Activated gamma-delta T cell (primary cell): ENCODE results near the gene PRSS50.

Experiments used
- DNase-seq: peaks from one replicate; lab custom pipeline; 2025; lab: John Stamatoyannopoulos, UW

Gene PRSS50

DNA sequence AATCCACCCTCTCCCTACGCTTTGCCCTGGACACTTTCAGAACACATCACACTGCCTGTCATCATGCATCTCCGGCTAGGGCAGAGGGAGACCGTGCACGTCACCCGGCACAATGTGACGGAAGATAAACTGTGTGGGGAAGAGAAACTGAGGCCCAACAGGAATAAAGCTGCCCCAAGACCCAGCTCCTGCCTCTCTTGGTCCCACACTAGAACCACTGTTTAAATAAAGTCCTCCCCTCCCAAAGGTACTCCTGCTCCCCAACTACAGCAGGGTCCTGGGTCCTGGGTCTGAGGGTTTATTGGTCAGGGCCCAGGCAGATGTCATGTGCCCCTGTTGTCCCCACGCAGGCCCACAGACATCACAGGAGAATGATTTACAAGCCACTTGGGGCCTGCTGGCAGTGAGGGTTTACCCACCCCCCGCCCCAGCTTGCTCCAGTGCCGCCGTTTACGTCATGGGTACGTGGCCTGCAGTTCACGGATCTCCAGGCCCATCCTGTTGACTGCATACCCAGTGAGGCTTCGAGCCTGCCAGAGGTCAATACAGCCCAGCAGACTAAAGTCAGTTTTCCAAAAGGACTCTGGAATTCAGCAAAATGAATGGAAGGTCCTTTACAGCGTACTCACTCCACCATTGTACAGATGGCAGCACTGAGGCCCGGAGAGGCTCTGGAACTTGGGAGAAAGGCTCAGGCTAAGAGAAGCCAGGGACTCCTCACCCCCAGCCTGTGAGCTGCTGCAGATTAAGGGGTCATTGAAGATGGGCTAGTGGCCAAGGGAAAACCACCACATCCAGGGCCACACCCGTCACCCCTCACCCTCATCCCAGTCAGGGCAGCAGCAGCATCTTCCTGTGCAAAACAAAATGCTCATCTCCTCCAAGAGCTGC lies 47.4 kb downstream of the PRSS50 start:
- DNase-seq: no peak

DNA sequence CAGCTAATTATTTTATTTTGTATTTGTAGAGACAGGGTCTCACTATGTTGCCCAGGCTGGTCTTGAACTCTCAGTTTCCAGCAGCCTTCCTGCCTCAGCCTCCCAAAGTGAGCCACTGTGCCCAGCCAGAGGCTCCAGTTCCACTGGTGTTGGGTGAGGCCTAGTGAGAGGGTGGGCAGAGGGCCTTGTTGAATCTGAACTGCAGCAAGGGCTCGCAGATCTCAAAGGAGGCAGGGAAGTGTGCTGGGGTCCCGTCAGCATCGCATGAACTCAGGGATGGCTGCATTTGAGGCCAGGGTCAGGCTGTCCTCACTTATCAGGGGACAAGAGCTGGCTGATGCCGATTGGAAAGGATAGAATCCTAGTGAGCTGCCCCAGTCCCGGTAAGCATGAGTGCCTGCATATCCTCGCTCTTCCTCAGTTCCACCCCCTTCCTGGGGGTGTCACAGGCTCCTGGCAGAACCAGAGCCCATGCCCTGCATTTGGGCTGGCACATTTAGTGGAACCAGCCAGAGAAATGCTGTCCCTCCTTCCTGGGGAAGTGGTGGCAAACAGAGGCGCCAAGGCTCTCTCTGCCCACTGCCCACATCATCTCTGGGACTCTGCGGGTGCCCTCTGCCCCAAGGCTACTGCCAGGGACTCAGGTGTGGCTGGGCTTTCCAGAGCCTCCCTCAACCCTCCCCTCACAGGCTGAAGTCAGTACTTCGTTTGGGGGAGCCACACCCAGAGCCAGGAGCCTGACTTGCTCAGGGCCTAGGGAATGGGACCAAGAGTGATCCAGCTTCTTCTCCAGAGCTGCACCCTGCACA lies 48.3 kb downstream of the PRSS50 start:
- DNase-seq: no peak

DNA sequence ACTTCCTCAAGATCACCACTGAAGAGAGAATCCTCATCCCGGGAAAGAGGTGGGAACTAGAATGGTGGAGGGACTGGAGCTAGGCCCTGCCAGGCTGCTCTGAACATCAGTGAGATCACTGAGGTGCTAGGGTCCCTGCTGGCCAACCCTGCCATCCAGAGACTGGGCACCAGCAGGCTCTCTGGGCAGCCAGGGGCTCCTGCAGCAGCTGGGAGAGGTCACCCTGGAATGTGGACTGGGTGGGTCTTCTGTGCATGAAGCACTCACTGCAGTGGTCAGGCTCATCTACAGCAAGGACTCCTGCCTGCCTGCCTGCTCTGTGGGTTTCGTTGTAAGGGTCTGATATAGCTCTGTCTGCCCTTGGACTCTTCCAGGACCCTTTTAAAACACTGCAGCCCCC lies 49.1 kb downstream of the PRSS50 start:
- no peak for DNase-seq

GRCh38 chr3:46668116-46668515 lies 49.6 kb downstream of the PRSS50 start:
- DNase-seq: no peak

DNA sequence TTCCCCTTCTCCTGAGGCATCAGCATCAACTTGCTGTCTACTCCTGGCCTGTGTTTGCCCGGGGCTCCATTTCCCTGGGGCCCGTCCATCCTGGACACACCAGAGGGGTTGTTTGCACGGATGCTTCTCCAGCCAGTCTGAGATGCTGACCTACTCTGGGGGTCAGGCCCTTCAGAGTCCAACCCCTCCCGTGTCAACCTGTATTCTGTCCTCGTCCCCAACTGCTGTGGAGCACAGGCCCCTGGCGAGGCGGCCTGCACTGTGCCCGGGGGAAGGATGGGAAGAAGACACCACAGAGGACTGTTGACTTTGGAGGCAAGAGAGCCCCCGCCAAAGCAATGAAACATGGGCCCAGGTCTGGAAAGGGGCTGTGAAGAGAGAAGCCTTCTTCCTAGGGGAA lies 50.0 kb downstream of the PRSS50 start:
- no peak for DNase-seq

DNA sequence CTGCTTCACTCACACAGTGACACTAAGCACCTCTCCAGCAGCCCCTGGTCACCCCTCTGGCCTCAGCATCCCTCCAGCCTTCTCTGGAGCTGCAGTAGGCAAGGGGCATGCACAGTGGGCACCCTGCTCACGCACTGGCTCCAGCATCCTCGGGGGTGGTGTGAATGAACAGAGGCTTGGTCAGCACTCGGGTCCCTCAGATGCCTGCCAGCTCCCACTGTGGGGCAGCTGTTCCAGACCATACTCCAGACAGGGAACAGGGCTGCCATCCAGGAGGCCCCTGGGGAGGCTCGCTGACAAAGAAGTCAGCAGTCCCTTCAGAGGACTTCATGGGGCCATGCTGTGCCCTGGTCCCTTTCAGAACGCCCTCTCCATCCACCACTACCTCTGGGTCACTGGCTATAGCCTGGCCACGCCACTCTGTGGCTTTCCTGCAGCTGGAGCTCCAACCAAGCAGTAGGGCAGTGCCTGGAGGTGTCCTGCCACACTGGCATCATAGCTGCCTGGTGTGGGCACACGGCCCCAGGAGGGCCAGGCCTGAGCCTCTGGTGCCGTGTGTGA lies 50.5 kb downstream of the PRSS50 start:
- no peak for DNase-seq

DNA sequence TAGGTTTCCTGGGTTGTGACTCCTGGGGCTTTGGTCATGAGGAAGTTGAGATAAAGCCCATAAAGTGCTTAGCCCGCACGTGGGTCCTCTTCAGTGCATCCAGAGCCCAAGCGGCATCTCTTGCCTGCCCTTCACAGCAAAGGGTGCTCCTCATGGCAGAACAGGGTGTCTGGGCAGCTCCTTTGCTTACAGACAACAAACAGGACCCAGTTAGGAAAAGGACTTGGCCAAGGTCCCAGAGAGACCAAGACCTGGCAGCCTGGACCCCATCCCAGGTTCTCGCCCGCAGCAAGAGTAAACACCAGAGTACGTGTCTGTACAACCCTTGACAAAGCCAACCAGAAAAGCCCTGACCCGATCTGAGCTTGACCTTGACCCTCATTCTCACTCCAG lies 51.2 kb downstream of the PRSS50 start:
- no peak for DNase-seq

GRCh38 chr3:46665763-46666452 lies 51.8 kb downstream of the PRSS50 start:
- no peak for DNase-seq

DNA sequence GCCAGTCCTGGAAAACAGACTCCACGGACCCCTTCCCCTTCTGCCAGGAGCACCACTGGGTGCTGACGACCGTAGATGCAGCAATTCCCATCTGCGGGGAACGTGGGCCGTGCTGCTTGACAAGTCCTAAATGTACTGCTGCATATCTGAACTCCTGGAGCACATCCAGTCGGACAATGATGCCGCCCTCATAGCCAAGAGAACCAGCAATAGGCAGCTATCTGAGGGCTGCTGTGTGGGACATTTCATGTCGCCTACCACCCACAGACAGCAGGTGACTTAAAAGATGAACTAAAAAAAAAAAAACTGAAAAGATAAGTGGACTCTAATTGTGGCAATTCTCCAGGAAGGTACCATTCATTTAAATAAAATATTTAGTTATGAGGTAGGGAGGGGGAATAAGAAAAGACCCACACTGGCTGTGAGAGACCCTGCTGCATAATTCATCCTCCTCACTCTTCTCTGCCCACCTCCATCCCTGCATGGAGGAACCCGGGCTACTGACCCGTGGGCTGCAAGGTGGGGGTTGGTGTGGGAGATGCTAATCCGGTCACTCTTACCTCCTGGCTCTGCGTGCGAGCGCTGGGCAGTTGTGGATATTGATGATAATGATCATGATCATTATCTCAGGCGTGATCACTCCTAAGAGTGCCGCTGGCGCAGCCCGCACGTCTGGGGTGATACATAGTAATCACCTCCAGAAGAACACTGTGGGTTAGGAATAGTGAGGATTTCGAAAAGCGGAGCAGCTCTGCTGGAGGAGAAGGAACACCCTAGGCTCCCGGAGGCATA lies 52.5 kb downstream of the PRSS50 start:
- no peak for DNase-seq

- DNase-seq: no peak
Observed at GRCh38 chr3:46664188-46664970, 53.3 kb downstream of the PRSS50 start.

GRCh38 chr3:46663591-46664135 lies 54.0 kb downstream of the PRSS50 start:
- DNase-seq: no peak

- DNase-seq: no peak
Observed at GRCh38 chr3:46662771-46663551, 54.7 kb downstream of the PRSS50 start.
